HG02588 (cell line): ENCODE data around the gene SOST.

Experiments
- ATAC-seq: cut with Tn5 transposase; IDR thresholded peaks from one replicate; pipeline ENCODE4 v1.9.1; 2021; ENCODE audit warnings: mild to moderate bottlenecking, moderate library complexity; ENCODE audit not compliant: unreplicated experiment

SOST gene

DNA sequence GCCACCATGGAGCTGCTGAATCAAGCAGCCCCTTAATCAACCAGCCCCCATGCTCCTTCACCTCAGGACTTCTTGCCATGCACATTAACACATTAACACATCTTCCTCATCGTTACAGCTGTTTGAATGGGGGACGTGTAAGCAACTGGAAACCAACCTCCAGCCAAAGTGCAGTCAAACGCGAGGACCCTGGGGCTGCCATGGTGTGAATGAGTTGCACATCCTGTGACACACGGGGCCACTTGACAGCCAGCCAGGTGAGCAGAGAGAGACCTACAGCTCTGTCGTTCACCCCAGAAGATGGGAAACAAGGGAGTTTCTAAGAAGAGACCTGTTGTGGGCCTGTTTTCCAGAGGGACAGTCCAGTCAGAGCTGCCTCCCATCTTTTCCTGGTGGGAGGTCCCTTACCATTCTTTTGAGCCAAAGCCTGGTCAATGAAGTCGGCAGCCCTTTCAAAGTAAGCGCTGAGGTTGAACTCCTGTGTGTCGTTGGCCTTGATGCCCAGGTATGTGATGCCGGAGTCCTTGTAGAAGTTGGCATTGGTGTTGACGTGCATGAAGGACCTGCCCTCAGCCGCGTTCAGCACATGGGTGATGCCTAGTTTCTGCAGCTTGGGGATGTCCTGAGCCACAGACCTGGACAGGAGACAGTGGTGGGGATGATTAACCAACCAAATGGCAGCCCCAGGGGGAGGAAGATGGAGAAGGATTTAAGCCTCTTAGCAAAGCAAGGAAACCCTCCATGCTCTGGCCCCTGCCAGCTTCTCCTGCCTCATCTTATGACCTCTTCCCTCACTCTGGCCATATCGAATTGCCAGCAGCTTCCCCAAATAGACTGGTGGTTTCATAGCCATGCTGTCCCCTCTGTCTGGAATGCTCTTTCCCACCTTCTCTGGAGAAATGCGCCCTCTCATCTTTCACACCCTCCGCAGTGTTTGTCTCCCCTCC is 16.0 kb upstream of the SOST start:
- no peak for ATAC-seq

GRCh38 chr17:43772877-43773648 is 14.5 kb upstream of the SOST start:
- no peak for ATAC-seq

GRCh38 chr17:43771463-43771862 is 12.9 kb upstream of the SOST start:
- no peak for ATAC-seq

- ATAC-seq = no peak
These were observed 12.4 kb upstream of the SOST start for GRCh38 chr17:43770957-43771356.

- no peak for ATAC-seq
These were observed 11.3 kb upstream of the SOST start for GRCh38 chr17:43769859-43770258.

- no peak for ATAC-seq
These were observed 10.8 kb upstream of the SOST start for GRCh38 chr17:43769426-43769825.

- no peak for ATAC-seq
These were observed 10.4 kb upstream of the SOST start for GRCh38 chr17:43768943-43769342.

GRCh38 chr17:43768382-43768781 is 9.8 kb upstream of the SOST start:
- ATAC-seq = no peak

DNA sequence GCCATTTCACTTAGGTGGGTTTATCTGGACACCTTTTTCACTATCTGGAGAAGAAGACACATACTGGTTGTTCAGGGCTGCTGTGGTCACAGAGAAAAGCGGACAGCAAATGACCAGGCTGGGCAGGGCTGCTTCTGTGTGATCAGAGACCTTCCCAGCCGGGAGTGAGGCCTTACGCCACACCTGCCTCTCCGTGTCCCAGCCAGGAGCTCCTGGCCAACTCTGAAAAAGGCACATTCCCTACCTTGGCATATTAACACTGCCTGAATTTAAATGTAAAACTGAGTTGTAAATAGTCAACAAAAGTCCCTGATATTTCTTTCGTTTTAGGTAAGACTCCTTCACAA is 9.1 kb upstream of the SOST start:
- no peak for ATAC-seq

GRCh38 chr17:43767053-43767712 is 8.6 kb upstream of the SOST start:
- no peak for ATAC-seq

DNA sequence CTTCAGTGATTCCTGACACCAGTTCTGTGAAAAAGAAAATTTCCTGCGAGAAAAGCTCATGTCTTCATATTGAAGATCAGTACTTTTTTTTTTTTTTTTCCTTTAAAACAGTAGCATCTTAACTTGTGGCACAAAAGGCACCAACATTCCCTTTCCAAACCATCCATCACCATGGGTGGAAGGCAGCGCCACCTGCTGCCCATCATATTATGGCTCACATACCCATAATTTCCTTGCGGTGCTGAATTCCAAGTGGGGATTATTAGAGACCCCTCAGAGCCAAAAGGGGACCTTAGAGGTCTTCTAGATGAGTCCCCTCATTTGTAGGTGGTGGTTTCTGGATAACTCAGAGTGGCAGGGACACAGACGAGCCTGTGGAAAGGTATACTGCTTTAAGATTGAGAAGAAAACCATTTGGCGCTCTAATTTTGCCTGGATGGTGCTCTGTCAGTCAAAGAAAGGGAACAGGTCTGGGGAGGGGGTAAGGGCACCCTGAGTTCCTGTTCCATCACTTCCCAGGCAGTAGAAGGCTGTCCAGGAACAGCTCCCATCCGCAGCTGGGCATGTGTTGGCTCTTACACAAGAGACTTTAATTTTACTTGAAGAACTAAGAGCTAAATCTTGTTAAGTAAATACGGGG is 7.9 kb upstream of the SOST start:
- no peak for ATAC-seq

DNA sequence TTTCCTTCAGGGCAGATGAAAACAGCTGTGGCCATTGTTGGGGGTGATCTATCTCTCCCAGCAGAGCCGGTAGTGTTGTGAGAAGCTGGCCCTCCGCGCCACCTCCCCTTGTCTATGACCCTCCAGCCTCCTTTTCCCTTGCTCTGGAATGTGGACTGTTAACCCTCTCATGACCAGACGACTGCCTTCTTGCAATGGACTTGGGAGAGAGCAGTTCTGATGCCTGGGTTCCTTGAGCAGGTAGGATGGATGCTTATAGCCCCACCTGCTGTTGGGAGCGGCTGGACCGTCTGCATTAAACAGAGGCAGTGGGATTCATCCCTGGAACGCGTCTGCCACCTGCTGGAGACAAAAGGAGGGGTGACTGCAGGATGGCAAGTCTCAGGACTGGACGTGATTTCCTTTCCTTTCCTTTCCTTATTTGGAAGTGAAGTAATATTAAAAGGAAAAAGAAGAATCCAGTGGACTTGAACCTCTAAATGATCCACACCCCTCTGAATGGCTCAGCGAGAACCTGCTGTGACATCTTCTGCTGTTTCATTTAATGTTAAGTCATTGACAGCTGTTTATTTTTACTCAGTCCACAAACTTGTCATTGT is 1.8 kb upstream of the SOST start:
- ATAC-seq = no peak

DNA sequence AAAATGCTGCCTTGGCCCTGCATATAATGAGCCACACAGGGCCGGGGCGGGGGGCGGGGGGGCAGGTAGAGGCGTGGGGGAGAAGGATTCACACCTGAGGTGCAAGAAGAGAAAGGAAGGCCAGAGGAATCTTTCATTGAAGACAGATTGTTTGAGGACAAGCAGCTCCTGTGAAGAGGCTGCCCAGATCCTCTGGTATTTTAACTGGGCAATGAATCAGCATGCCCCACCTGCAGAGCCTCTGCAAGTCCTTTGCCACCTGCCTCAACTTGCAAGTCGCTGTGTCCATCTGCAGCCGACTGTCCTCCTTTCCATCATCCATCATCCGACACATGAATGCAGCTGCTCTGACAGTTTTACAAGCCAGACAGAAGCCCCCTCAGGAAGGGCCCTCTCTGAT is 1.2 kb upstream of the SOST start:
- no peak for ATAC-seq

DNA sequence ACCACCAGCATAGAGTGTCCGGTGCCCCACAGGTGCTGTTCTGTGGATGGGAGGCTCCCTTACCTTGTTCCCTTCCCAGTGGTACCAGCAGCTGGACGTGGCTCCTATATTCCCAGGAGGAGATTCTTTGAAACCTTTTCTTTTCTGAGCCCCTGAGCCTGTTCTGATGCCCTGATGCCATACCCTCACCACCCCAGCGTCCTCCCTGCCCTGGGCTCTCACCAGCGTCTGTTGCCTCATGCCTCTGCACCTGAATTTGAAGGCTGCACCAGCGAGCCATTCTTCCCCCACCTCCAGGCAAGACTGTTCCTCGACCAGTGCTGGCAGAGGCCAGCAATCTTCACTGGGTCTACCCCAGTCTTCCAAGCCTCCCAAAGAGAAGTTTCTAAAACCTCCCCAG is 505 bp downstream of the SOST start:
- ATAC-seq = no peak

DNA sequence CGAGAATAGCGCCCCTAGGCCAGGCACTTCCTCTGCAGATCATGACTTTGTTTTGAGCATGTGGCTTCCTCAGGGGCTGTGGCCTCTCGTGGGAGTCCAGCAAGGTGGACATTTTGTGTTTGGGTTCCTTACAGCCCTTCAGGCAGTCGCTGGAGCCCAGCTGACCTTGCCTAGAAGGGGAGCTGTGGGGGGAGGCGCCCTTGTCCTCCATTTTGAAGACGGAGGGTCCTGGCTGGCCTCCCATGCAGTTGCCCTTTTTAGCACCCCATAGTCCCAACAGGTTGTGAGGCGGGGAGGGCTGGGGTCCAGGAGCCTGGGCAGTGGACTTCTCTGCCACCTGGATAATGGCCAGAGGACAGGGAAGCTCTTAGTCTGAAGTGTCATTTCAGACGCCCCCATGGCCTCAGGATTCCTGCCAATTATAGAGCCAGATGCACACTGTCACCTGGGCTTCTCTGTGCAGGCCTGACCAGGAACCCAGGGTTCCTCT is 1.4 kb downstream of the SOST start:
- no peak for ATAC-seq

DNA sequence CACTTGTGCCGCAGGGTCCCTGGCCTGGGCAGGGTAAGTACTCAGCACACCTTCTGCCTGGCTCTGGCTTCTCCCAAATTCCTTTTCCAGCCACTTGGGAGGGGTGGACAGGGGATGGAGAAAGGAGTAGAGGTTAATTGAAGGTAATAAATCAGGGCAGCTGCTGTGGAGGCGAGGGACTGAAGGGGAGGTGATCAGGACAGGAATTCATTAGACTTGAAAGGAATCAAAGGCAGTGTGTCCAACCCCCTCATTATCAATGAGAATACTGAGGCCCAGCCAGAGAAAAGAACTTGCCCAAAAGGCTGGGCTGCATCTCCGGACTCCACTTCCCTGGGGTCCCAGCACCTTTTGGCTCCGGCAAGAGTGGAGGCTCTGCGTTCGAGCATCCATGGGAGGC is 2.4 kb downstream of the SOST start:
- no peak for ATAC-seq

- ATAC-seq = no peak
These were observed 3.2 kb downstream of the SOST start for GRCh38 chr17:43755389-43755875.

DNA sequence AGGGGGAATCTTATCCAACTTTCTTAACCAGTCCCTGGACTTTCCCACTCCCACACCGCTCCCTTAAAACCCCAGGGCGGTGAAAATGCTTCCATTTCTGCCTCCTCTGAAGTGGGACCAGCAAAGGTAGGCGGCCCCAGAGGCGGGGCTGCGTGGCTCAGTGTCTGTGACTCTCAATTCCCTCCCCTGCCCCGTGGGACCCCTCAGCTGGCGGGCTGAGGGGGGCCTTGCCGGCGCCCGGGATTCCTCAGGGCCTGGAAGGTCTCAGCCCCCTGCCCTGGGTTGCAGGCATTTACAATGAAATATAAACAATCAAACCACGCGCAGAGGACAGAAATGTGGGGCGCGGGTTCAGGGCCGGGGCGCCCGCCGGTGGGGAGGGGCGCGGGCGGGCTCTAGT is 3.6 kb downstream of the SOST start:
- ATAC-seq = no peak

DNA sequence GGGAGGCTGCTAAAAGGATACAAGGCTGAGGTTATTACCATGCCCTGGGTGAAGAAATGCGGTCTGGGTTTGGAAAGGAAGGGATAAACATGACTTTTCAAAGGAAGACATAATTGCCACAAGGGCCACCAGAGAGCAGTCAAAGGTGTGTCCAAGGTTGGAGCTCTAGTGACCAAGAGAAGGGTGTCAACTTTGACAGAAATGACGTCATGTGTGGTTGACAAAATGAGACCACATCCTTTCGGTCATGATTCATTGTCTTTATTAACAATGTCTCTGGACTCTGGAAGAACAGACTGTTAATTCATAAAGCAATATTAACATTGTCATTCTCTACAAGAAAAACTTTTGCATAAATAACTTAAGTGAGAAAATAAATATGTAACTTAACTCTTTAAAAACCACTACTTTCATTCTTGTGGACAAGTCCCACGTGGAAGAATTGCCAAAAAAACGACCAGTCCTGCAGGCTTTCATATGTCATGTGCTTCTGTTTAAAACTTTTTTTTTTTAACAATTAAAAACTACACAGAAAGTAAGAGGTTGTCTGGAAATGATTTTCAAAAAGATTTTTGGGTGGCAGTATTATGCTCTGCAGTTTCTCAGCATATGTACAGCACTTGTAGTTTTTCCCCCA is 5.0 kb downstream of the SOST start:
- ATAC-seq = no peak

DNA sequence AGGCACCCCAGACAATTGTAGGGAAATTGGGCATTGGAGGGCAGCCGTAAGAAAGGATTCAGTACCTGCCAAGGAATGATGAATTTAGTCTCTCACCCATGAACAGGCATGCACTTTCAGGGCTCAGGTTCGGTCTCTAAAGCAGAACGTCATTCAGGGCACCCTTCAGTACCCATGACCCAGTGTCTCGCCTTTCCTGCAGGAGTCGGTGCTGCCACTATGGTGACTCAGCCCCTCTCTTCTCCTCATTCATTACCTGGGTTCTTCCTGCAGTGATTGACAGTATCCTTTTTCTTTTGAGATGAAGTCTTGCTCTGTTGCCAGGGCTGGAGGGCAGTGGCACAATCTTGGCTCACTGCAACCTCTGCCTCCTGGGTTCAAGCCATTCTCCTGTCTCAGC is 8.4 kb downstream of the SOST start:
- ATAC-seq = no peak
